ENCODE results near the gene GALNT3.

DNA sequence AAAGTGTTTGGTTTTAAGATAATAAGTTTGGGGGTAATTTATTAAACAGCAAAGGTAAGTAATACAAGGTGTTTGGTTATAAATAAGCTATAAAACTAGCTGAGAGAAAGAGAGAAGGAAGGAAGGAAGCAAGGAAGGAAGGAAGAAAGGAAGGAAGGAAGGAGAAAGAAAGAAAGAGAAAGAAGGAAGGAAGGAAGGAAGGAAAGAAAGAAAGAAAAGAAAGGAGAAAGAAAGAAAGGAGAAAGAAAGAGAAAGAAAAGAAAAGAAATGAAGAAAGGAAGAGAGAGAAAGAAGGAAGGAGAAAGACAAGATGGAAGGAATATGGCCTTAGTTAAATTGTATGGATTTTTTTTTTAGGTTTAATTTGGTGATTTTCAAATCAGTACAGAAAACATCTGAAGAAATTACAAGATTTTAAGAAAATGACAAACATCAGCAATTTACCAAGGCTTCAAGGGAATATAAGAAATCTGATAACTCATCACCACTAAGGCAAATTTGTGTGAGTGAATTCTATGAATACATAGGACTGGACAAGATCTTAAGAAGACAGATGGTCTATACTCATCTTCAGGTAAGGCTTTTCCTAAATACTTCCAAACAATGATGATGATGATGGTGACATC, 46.4 kb upstream of the GALNT3 start:
- TF ChIP-seq, protein P1, sequence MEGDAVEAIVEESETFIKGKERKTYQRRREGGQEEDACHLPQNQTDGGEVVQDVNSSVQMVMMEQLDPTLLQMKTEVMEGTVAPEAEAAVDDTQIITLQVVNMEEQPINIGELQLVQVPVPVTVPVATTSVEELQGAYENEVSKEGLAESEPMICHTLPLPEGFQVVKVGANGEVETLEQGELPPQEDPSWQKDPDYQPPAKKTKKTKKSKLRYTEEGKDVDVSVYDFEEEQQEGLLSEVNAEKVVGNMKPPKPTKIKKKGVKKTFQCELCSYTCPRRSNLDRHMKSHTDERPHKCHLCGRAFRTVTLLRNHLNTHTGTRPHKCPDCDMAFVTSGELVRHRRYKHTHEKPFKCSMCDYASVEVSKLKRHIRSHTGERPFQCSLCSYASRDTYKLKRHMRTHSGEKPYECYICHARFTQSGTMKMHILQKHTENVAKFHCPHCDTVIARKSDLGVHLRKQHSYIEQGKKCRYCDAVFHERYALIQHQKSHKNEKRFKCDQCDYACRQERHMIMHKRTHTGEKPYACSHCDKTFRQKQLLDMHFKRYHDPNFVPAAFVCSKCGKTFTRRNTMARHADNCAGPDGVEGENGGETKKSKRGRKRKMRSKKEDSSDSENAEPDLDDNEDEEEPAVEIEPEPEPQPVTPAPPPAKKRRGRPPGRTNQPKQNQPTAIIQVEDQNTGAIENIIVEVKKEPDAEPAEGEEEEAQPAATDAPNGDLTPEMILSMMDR (IDR thresholded peaks at IDR 0.05) = no peak
- TF ChIP-seq POLR2AphosphoS5 (IDR thresholded peaks at IDR 0.05; ENCODE audit: low read depth, low read length) (no peak), SIN3A (IDR thresholded peaks at IDR 0.05; ENCODE audit: borderline replicate concordance, insufficient read depth, low read depth, low read length) (no peak)
- TF ChIP-seq, protein P2, sequence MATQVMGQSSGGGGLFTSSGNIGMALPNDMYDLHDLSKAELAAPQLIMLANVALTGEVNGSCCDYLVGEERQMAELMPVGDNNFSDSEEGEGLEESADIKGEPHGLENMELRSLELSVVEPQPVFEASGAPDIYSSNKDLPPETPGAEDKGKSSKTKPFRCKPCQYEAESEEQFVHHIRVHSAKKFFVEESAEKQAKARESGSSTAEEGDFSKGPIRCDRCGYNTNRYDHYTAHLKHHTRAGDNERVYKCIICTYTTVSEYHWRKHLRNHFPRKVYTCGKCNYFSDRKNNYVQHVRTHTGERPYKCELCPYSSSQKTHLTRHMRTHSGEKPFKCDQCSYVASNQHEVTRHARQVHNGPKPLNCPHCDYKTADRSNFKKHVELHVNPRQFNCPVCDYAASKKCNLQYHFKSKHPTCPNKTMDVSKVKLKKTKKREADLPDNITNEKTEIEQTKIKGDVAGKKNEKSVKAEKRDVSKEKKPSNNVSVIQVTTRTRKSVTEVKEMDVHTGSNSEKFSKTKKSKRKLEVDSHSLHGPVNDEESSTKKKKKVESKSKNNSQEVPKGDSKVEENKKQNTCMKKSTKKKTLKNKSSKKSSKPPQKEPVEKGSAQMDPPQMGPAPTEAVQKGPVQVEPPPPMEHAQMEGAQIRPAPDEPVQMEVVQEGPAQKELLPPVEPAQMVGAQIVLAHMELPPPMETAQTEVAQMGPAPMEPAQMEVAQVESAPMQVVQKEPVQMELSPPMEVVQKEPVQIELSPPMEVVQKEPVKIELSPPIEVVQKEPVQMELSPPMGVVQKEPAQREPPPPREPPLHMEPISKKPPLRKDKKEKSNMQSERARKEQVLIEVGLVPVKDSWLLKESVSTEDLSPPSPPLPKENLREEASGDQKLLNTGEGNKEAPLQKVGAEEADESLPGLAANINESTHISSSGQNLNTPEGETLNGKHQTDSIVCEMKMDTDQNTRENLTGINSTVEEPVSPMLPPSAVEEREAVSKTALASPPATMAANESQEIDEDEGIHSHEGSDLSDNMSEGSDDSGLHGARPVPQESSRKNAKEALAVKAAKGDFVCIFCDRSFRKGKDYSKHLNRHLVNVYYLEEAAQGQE (IDR thresholded peaks at IDR 0.05; ENCODE audit: insufficient read depth in 1 of 2, low read depth in 2 of 2, low read length in 1 of 2) = no peak

All from Panc1 (cell line).